D721Med (cell line): ENCODE data around the gene ARAF.
A peak's percentile ranks its signal among the peaks of the same experiment; 100 is the strongest.

ENCODE experiments used
- DNase-seq: peaks from one replicate; pipeline ENCODE4 v3.0.0; 2011; ENCODE audit warnings: low spot score; ENCODE audit not compliant: insufficient read length
- FAIRE-seq: peaks from 2 replicates; lab custom pipeline; 2011; peaks lifted over from hg19 to GRCh38; lab: Jason Lieb, UNC
- CTCF ChIP-seq: IDR thresholded peaks from 2 replicates; pipeline ENCODE4 v1.5.1; 2012; ENCODE audit warnings: mild to moderate bottlenecking, control low read depth; ENCODE audit not compliant: insufficient read depth; ENCODE audit errors: missing control alignments

Gene ARAF

GRCh38 chrX:47523713-47524166 is 37.3 kb upstream of the ARAF start:
- FAIRE-seq (no peak), DNase-seq (no peak)
- TF ChIP-seq CTCF: no peak

- FAIRE-seq (no peak), DNase-seq (no peak)
- no peak for TF ChIP-seq CTCF
Observed at GRCh38 chrX:47529548-47529947, 31.5 kb upstream of the ARAF start.

GRCh38 chrX:47530049-47530448 is 31.0 kb upstream of the ARAF start:
- DNase-seq: no peak
- FAIRE-seq: no peak
- no peak for TF ChIP-seq CTCF

- TF ChIP-seq CTCF: no peak
- DNase-seq (no peak), FAIRE-seq (no peak)
Observed at GRCh38 chrX:47539860-47540259, 21.1 kb upstream of the ARAF start.

- DNase-seq: peak; percentile 49
- peak; percentile 82 for FAIRE-seq
- TF ChIP-seq CTCF: peak; percentile 40
Observed at GRCh38 chrX:47540754-47541538, 20.1 kb upstream of the ARAF start.

- DNase-seq: no peak
- no peak for FAIRE-seq
- no peak for TF ChIP-seq CTCF
Observed at GRCh38 chrX:47543496-47543895, 17.5 kb upstream of the ARAF start.

- DNase-seq (no peak), FAIRE-seq (peak; percentile 94)
- TF ChIP-seq CTCF: no peak
Observed at GRCh38 chrX:47556045-47556623, 4.9 kb upstream of the ARAF start.
